HCT116 (cell line): ENCODE measurements around the gene HGFAC. TPM values are rescaled to one million over a fixed set of nuclear protein-coding genes. Genes with fewer than 3 reads are reported as not detected.

Source experiments
- ATAC-seq: fragments of 200-7000 bp; cut with Tn5 transposase; 2 replicates; pipeline ENCODE4 v1.9.1; 2020; ENCODE audit warnings: mild to moderate bottlenecking, moderate library complexity
- BruUV-seq: library from RNA; stranded (reverse); fragments of 400-500 nt; replicated peaks from 2 replicates; lab custom pipeline; 2021; lab: Mats Ljungman, UMichigan
- CTCF ChIA-PET: fragments of 300-600 bp; sonication (Branson Sonifier 250); formaldehyde crosslinking; loops from one replicate; lab custom pipeline; 2021; ENCODE audit warnings: antibody characterized with exemption; lab: Charles Lee
- POLR2A ChIA-PET: fragments of 300-600, 350-600 bp; sonication (Branson Sonifier 250); formaldehyde crosslinking; loops from one replicate; lab custom pipeline; 2021; ENCODE audit warnings: antibody characterized with exemption; lab: Charles Lee
- RAD21 ChIA-PET, 2 experiments: fragments of 300-600 bp; sonication (Branson Sonifier 250); formaldehyde crosslinking; loops; one replicate each; lab custom pipeline; 2023; ENCODE audit warnings: low total read pairs in 2 of 2; ENCODE audit not compliant: uncharacterized antibody in 2 of 2, unreplicated experiment in 2 of 2, low non-redundant PET in 1 of 2; lab: Charles Lee
- DNase-seq: peaks from one replicate; pipeline ENCODE4 v3.0.0-alpha.2; 2010; ENCODE audit warnings: low read depth, low spot score
- H2AFZ ChIP-seq: fragments of 200-600 bp; shearing (Covaris generic), sonication (generic); 2 replicates; pipeline ENCODE4 v1.6.1; 2017; ENCODE audit warnings: low read depth, mixed run types, mixed read lengths, antibody characterized with exemption, low read length; ENCODE audit not compliant: poor library complexity, severe bottlenecking
- H3K27ac ChIP-seq: 2 replicates; pipeline ENCODE4 v1.5.1; 2012; ENCODE audit warnings: low read depth, low read length
- H3K27me3 ChIP-seq: fragments of 200-600 bp; sonication (generic); 2 replicates; pipeline ENCODE4 v1.6.1; 2016; ENCODE audit warnings: mixed run types, low read length, mixed read lengths; ENCODE audit not compliant: insufficient read depth
- H3K36me3 ChIP-seq, 2 experiments: fragments of 200-500 bp in 1 of 2; fragments of 200-600 bp in 1 of 2; sonication (Bioruptor generic) in 1 of 2; sonication (generic) in 1 of 2; 2 replicates each; pipeline versions ENCODE4 v1.5.1 to v1.6.1; 2014 to 2016; ENCODE audit warnings: low read length in 2 of 2, inconsistent platforms in 1 of 2, mixed read lengths in 1 of 2, mixed run types in 1 of 2; ENCODE audit not compliant: insufficient read depth in 2 of 2, control insufficient read depth in 1 of 2
- H3K4me1 ChIP-seq, 2 experiments: fragments of 200-600 bp in 1 of 2; sonication (generic) in 1 of 2; 2 replicates each; pipeline versions ENCODE4 v1.5.1 to v1.6.1; 2012 to 2017; ENCODE audit warnings: low read length in 2 of 2, inconsistent platforms in 1 of 2, mild to moderate bottlenecking in 1 of 2, mixed read lengths in 1 of 2, mixed run types in 1 of 2, moderate library complexity in 1 of 2; ENCODE audit not compliant: insufficient read depth in 2 of 2, control insufficient read depth in 1 of 2
- H3K4me2 ChIP-seq: fragments of 200-600 bp; sonication (generic); 2 replicates; pipeline ENCODE4 v1.6.1; 2017; ENCODE audit warnings: mixed run types, low read length, mixed read lengths
- H3K4me3 ChIP-seq, 2 experiments: fragments of 200-600 bp in 1 of 2; sonication (generic) in 1 of 2; replicated peaks in 1 of 2; 2 replicates each; pipeline ENCODE4 v1.5.1; 2011 to 2016; ENCODE audit warnings: low read length in 2 of 2, control low read depth in 1 of 2, low read depth in 1 of 2, mild to moderate bottlenecking in 1 of 2, mixed read lengths in 1 of 2, mixed run types in 1 of 2
- H3K79me2 ChIP-seq: fragments of 200-600 bp; sonication (generic); 2 replicates; pipeline ENCODE4 v1.6.1; 2017; ENCODE audit warnings: mild to moderate bottlenecking, mixed run types, low read length, moderate library complexity, mixed read lengths; ENCODE audit not compliant: insufficient read depth
- H3K9ac ChIP-seq: fragments of 200-600 bp; sonication (generic); 2 replicates; pipeline ENCODE4 v1.6.1; 2016; ENCODE audit warnings: low read length, mixed read lengths
- H3K9me2 ChIP-seq: fragments of 200-600 bp; sonication (generic), shearing (Covaris generic); 2 replicates; pipeline ENCODE4 v1.6.1; 2017; ENCODE audit warnings: mixed run types, mild to moderate bottlenecking, moderate library complexity; ENCODE audit not compliant: insufficient read depth
- H3K9me3 ChIP-seq, 2 experiments: fragments of 200-500 bp in 1 of 2; fragments of 200-600 bp in 1 of 2; sonication (Bioruptor generic) in 1 of 2; sonication (generic) in 1 of 2; 2 replicates each; pipeline ENCODE4 v1.6.1; 2014 to 2017; ENCODE audit warnings: low read length in 2 of 2, mixed read lengths in 2 of 2, inconsistent platforms in 1 of 2, low read depth in 1 of 2, mild to moderate bottlenecking in 1 of 2, mixed run types in 1 of 2, moderate library complexity in 1 of 2; ENCODE audit not compliant: control insufficient read depth in 1 of 2, insufficient read depth in 1 of 2
- H4K20me1 ChIP-seq: fragments of 200-600 bp; sonication (generic), shearing (Covaris generic); 2 replicates; pipeline ENCODE4 v1.6.1; 2017; ENCODE audit warnings: mixed run types, mild to moderate bottlenecking, moderate library complexity; ENCODE audit not compliant: insufficient read depth
- ATF3 ChIP-seq: IDR thresholded peaks from 2 replicates; pipeline ENCODE4 v1.6.1; 2012
- CBX3 ChIP-seq: IDR thresholded peaks from 2 replicates; pipeline ENCODE4 v1.6.1; 2012; ENCODE audit warnings: low read depth
- CEBPB ChIP-seq: IDR thresholded peaks from 2 replicates; pipeline ENCODE4 v1.6.1; 2012; ENCODE audit warnings: low read depth
- CTCF ChIP-seq, 3 experiments: fragments of 200-600 bp in 1 of 3; sonication (generic) in 1 of 3; IDR thresholded peaks in 2 of 3; conservative IDR thresholded peaks in 1 of 3; 2 replicates each; pipeline ENCODE4 v1.5.1; 2012 to 2017; ENCODE audit warnings: low read depth in 2 of 3, low read length in 2 of 3, antibody characterized with exemption in 1 of 3, borderline replicate concordance in 1 of 3, control low read depth in 1 of 3, mild to moderate bottlenecking in 1 of 3, mixed read lengths in 1 of 3, mixed run types in 1 of 3, moderate library complexity in 1 of 3; ENCODE audit not compliant: insufficient read depth in 1 of 3
- ELF1 ChIP-seq: IDR thresholded peaks from 2 replicates; pipeline ENCODE4 v1.6.1; 2012; ENCODE audit warnings: low read depth, borderline replicate concordance
- EZH2 ChIP-seq: fragments of 200-600 bp; sonication (generic); IDR thresholded peaks from 2 replicates; pipeline ENCODE4 v1.6.1; 2017; ENCODE audit warnings: antibody characterized with exemption, mixed run types
- EZH2phosphoT487 ChIP-seq: fragments of 200-600 bp; IDR thresholded peaks from 2 replicates; pipeline ENCODE4 v1.6.1; 2018; ENCODE audit warnings: antibody characterized with exemption, borderline replicate concordance
- FOSL1 ChIP-seq: IDR thresholded peaks from 2 replicates; pipeline ENCODE4 v1.6.1; 2012; ENCODE audit warnings: low read depth
- JUND ChIP-seq: IDR thresholded peaks from 2 replicates; pipeline ENCODE4 v1.6.1; 2012
- MAX ChIP-seq: IDR thresholded peaks from 2 replicates; pipeline ENCODE4 v1.6.1; 2012
- POLR2A ChIP-seq: IDR thresholded peaks from 2 replicates; pipeline ENCODE4 v1.7.0; 2011; ENCODE audit warnings: borderline replicate concordance; ENCODE audit not compliant: insufficient read depth, insufficient read length; ENCODE audit errors: extremely low read depth
- POLR2AphosphoS5 ChIP-seq: IDR thresholded peaks from 2 replicates; pipeline ENCODE4 v1.6.1; 2011; ENCODE audit warnings: mild to moderate bottlenecking, low read depth, low read length, moderate library complexity
- RAD21 ChIP-seq: IDR thresholded peaks from 2 replicates; pipeline ENCODE4 v1.6.1; 2012; ENCODE audit warnings: low read depth, mild to moderate bottlenecking
- REST ChIP-seq: IDR thresholded peaks from 2 replicates; pipeline ENCODE4 v1.6.1; 2012; ENCODE audit warnings: low read depth
- SIN3A ChIP-seq: IDR thresholded peaks from 2 replicates; pipeline ENCODE4 v1.6.1; 2012; ENCODE audit warnings: low read depth
- SRF ChIP-seq: IDR thresholded peaks from 2 replicates; pipeline ENCODE4 v1.6.1; 2012; ENCODE audit warnings: low read depth
- TCF7L2 ChIP-seq: IDR thresholded peaks from 2 replicates; pipeline ENCODE4 v1.7.0; 2011; ENCODE audit warnings: borderline replicate concordance, inconsistent platforms; ENCODE audit not compliant: insufficient read depth, insufficient read length; ENCODE audit errors: extremely low read depth
- YY1 ChIP-seq: IDR thresholded peaks from 2 replicates; pipeline ENCODE4 v1.6.1; 2011; ENCODE audit warnings: low read length, low read depth, moderate library complexity, mild to moderate bottlenecking; ENCODE audit not compliant: insufficient replicate concordance; ENCODE audit errors: extremely low read depth
- ZBTB33 ChIP-seq: IDR thresholded peaks from 2 replicates; pipeline ENCODE4 v1.6.1; 2011; ENCODE audit warnings: mild to moderate bottlenecking, low read length, moderate library complexity; ENCODE audit not compliant: insufficient replicate concordance; ENCODE audit errors: extremely low read depth
- ZFX ChIP-seq: fragments of 450-650 bp; IDR thresholded peaks from 2 replicates; pipeline ENCODE4 v1.6.1; 2017
- intact Hi-C: fragments of 100-400 bp; cut with micrococcal nuclease; formaldehyde crosslinking; loops from 2 replicates; pipeline ENCODE4 v1.10.0; 2022
- total RNA-seq: library from RNA; stranded (reverse); gene quantifications from one replicate; pipeline ENCODE4 v1.2.1, GENCODE V29; 2021; ENCODE audit not compliant: unreplicated experiment

The HGFAC gene
- total RNA-seq, 1 experiment from 2014 or later = 1.1 TPM

- ATAC-seq (no peak), DNase-seq (no peak)
- RAD21 ChIA-PET = no interaction called here
- Histone ChIP-seq H3K79me2 (no peaks in the 10 kb centered on the region), H3K9me2 (no peaks in the 10 kb centered on the region), H3K9ac (no peak overlapping the region), H3K4me2 (no peak overlapping the region), H2AFZ (no peak overlapping the region), H3K4me1 (peaks cover 25 to 42% of the 10 kb centered on the region in 2 experiments), H3K36me3 (no peaks in the 10 kb centered on the region), H3K9me3 (no peaks in the 10 kb centered on the region), H4K20me1 (no peaks in the 10 kb centered on the region), H3K27ac (peak overlapping the region; percentile 12; the same call in 1 of the 2 replicates), H3K4me3 (no peak overlapping the region), H3K27me3 (no peaks in the 10 kb centered on the region)
- no peak for TF ChIP-seq TCF7L2
- TF ChIP-seq YY1 = no peak
- TF ChIP-seq EZH2phosphoT487 = no peak
- no peak for TF ChIP-seq RAD21
- TF ChIP-seq POLR2AphosphoS5 = no peak
- TF ChIP-seq CTCF (IDR thresholded peaks at IDR 0.05 in 2 of 3, conservative IDR thresholded peaks at IDR 0.05 in 1 of 3; ENCODE audit: borderline replicate concordance in 1 of 3, insufficient read depth in 1 of 3, low read depth in 2 of 3, low read length in 2 of 3) = no peak
- TF ChIP-seq MAX = no peak
- TF ChIP-seq SIN3A = no peak
- TF ChIP-seq REST = no peak
- no peak for TF ChIP-seq CEBPB
- no peak for TF ChIP-seq SRF
- no peak for TF ChIP-seq JUND
- TF ChIP-seq FOSL1 = no peak
- no peak for TF ChIP-seq POLR2A
- TF ChIP-seq ELF1 = no peak
- no peak for TF ChIP-seq EZH2
- TF ChIP-seq ATF3 = no peak
- TF ChIP-seq ZFX = no peak
- TF ChIP-seq CBX3 = no peak
- no peak for TF ChIP-seq ZBTB33
- POLR2A ChIA-PET = no interaction called here
- intact Hi-C loops = no loop called here
- no TSS peak for BruUV-seq
- CTCF ChIA-PET = no interaction called here
These were observed 1.8 kb upstream of the HGFAC start for GRCh38 chr4:3440011-3440410.
